GM18520 (cell line): Measurements from ENCODE around the gene GAPT.
"Not testable (repeated sequence)": the region's sequence is repeated elsewhere in the genome, so short reads cannot be mapped to it uniquely, and the experiment has no call there.

Experiments used
- ATAC-seq: cut with Tn5 transposase; IDR thresholded peaks from one replicate; pipeline ENCODE4 v1.9.1; 2021; ENCODE audit not compliant: unreplicated experiment

Gene GAPT

DNA sequence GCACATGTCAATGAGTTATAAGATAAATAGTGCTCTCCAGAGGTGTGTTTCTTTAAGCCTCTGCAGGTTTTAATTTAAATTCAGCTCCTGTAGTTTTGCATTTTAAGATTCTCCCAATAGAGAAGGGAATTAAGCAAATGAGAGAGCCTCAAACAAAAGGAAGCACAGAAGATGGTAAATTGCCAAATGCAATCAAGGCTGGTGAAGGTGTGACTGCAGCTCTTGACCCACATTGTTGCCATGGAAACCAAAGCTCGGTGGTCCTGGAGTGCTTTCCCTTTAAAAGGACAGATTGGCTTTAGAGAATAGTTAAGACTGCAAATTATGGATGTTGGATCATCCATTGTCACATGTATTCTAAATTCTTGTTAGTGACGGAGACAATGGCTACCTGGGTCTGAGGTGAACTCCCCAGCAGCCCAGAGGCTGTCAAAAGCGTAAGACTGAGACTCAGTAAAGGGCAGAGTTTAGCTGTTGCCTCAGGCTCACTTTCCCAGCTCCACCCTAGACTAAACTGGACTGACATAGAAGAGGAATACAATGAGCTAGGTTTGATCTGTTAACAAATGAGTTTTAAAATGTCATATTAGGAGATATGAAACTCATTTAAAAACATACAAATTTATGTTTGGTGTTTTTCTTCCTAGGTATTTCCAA lies 12.3 kb downstream of the GAPT start:
- no peak for ATAC-seq

DNA sequence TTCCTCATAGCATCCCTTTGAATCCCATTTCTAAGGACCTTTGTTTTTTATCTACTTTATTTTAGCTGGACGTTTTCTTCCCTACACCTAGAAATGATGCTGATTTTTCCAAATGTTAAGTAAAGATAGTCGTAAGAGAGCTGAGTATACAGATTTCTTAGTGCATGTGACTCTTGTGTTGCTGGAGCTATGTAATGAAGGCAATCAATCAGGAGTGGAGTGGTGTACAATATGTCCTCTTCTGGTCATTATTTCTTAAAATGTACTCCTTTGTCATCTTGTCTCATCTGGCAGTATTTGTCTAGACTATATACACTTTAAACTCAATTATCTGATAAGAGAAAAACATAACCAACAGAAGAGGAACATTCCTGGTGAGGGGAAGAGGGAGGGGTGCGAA lies 13.5 kb downstream of the GAPT start:
- ATAC-seq = no peak

DNA sequence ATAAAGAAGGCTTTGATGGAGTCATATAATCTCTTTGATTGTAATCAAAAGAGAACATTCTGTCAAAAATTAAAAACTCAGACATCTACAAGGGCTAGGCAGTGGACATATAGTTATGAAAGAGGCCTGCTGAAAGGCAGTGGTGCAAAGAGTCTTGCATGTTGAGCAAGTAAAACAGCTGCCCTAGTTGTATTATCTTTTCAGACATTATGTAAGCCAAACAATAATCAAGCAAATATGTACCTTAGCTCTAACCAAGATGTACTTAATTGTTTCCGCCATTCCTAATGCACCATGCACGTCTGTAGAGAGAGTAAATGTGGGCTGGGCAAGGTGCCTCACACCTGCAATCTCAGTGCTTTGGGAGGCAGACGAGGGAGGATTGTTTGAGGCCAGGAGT lies 14.3 kb downstream of the GAPT start:
- ATAC-seq = no peak

DNA sequence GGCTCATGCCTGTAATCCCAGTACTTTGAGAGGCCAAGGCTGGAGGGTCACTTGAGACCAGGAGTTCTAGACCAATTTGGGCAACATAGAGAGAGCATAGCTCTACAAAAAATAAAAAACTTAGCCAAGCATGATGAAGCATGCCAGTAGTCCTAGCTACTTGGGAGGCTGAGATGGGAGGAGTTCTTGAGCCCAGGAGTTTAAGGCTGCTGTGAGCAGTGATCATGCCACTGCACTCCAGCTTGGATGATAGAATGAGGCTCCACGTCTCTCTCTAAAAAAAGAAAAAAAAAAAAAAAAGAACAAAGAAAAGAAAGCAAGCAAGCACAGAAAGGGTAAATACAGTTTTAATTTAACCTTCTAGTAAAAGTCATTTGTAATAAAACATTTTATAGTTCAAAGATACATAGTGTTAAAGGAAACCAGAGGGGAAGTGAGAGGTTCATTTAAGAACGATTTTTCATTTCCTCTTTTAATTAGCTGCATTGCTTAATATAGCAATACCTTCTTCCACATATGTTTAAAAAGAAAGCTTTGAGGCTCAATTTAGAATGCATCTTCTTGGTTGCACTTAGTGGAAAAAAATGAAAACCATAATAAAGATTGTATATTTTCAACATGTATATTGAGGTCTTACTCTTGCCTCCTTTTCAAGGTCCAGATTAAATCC lies 14.9 kb downstream of the GAPT start:
- no peak for ATAC-seq

DNA sequence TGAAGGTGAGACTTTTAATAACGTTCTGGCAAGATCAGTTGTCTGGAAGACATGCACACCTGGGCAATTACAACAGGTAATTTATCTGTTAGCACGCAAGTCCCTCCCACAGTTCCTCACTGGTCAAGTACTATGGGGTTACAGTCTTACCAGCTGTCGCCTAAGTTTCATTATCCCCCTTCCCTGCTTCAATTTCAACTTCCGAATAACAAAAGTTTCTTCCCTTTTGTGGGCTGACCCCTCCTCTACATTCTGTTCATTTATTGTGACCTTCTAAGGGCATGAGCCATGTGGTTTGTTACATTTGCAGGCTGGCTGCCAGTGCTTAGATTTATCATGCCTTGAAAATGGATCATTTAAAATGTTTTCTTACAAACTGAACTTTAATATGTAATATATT lies 16.5 kb downstream of the GAPT start:
- ATAC-seq = no peak

DNA sequence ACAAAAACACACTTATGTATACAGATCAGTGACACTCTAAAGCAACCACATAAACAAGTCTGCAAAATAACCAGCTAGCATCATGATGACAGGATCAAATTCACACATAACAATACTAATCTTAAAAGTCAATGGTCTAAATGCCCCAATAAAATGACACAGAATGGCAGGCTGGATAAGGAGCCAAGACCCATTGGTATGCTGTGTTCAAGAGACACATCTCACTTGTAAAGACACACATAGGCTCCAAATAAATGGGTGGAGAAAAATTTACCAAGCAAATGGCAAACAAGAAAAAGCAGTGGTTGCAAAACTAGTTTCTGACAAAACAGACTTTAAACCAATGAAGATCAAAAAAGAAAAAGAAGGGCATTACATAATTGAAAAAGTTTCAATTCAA lies 26.0 kb downstream of the GAPT start:
- no peak for ATAC-seq

DNA sequence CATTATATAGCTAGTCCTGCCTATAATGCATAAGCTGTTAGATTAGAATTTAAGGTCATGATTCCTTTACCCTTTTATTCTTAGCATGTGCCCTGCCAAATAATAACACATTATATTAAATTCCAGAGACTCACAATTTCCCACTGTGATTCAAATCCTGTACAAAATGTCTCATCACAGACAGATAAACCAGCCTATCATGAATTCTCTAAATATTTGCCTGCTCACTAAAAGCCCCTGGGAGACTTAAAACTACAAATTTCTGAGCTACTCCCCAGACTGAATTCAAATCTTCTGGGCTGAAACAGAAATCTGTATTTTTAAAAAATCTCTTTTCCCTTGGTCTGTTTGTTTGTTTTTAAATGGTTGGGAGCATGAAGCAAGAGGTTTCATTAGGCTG lies 32.7 kb downstream of the GAPT start:
- ATAC-seq = no peak

DNA sequence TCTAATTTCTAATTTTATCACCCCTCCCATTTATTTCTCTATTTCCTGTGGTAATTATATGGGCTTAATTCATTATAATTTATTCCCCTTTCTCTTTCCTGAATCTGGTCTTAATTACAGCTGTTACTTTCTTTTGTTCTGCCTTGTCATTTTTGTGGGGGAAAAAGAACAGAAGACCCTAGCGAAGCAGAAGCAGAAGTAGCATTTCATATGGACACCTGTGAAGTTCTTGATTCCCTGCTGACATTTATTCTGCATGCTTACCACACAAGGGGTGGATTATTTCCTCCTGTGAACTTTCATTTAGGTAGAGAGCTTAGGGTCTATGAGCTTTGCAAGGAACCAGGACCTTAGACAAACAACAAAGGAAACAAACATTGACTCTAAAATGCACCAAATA lies 33.3 kb downstream of the GAPT start:
- ATAC-seq = no peak

DNA sequence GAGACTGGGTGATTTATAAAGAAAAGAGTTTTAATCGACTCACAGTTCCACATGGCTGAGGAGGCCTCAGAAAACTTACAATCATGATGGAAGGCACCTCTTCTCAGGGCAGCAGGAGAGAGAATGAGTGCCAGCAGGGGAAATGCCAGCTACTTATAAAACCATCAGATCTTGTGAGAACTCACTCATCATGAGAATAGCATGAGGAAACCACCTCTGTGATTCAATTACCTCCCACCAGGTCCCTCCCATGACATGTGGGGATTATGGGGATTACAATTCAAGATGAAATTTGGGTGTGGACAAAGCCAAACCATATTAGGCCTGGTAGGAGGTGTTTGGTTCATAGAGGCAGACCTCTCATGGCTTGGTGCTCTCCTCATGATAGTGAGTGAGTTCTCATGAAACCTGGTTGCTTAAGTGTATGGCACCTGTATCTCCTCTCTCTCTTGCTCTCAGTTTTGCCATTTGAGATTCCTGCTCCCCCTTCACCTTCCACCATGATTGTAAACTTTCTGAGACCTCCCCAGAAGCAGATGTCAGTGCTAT lies 39.8 kb downstream of the GAPT start:
- ATAC-seq = no peak

DNA sequence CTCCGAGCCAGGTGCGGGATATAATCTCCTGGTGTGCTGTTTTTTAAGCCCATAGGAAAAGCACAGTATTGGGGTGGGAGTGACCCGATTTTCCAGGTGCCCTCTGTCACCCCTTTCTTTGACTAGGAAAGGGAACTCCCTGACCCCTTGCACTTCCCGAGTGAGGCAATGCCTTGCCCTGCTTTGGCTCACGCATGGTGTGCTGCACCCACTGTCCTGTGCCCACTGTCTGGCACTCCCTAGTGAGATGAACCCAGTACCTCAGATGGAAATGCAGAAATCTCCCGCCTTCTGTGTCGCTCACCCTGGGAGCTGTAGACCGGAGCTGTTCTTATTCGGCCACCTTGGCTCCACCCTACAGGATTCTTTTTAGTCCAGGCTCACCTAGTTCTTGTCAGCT lies 50.7 kb downstream of the GAPT start:
- not testable (repeated sequence) for ATAC-seq

DNA sequence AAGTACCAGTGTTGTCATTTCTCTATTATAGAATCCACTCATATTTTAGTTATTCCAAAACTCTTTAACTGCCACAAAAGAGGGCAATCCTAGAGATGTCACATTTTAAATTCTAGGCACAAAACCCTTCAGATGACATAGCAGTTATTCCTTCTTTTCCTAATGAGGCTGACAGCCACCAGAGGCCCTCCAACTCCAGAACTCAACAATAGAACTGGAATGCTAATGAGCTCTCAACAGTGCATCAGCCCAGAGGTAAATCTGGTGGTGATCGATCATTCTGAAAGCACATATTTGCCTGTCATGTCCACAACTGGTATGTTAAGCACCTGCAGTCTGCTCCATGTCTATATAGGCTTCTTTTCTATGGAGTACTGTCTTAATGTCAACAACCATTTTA lies 51.5 kb downstream of the GAPT start:
- no peak for ATAC-seq

DNA sequence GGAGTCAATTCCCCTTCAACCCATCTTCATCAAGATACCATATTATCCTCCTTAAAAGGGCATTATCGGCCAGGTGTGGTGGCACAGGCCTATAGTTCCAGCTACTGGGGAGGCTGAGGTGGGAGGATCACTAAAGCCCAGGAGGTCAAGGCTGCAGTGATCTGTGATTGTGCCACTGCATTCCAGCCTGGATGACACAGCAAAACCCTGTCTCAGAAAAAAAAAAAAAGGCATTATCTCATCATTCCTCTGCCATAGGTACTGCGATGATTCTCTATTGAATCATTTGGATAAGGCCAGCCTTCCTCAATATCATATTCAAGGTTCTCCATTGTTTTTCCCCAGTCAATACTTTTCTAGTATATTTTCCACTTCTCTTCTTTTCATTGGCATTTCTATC lies 52.5 kb downstream of the GAPT start:
- no peak for ATAC-seq

DNA sequence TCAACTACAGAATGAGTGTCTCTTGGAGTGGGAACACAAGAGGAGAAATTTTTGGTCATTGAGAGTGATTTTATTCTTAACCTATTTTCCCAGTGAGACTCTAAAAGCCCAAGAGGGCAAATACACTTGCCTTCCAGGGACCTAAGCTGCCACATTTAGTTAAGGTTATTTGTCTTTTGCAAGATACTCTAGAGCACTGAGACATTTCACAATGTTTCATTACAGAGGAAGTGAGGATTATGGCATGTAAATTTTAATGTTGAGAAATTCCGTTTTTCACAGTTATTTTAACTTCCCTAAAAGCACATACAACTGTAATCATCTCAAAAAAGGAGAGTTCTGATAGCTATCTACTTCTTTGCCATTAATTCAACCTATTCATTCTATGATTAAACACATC lies 53.0 kb downstream of the GAPT start:
- ATAC-seq = no peak

DNA sequence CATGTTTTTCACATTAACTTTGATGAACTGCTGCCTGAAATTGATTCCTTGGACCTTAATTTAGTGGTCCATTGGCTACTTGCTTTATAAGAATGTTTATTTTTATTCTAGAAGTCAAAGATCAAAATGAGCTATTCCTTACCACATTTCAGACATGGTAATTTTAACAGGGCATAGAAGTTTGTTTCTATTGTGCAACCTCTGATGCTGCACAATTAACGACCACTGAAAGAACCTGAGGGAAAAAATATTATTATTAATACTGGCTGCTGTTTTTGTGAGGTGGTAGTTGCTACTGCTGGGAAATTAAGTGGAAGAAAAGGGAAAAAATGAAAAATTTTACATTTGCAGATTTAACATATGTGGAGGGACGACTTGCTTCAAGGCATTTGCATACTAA lies 53.7 kb downstream of the GAPT start:
- no peak for ATAC-seq

DNA sequence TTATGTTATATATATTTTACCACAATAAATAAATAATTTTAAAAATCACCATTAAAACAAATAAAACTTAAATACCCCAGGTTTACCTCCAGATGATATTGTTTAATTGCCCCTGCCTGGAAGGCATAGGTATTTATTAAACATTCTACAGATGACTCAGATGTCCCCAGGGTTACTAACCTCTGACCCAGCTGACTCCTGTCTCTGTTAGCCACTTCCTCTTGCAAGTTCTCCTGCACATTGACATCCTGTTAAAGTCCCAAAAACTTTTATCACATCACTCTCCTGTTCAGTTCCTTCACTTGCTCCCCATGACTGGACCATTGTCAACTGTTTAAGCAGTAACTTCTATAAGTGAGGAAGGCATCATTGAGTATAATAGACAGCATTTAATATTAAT lies 54.7 kb downstream of the GAPT start:
- peak; percentile 91 for ATAC-seq
